K562 (cell line): ENCODE results near the gene GSK3B. TPM values are rescaled to one million over a fixed set of nuclear protein-coding genes. Genes with fewer than 3 reads are reported as not detected.

Source experiments
- ATAC-seq: fragments of 200-7000 bp; cut with Tn5 transposase; 3 replicates; pipeline ENCODE4 v1.9.1; 2020; ENCODE audit warnings: moderate library complexity
- BruUV-seq: library from RNA; stranded (reverse); fragments of 400-500 nt; replicated peaks from 2 replicates; lab custom pipeline; 2021; lab: Mats Ljungman, UMichigan
- CTCF ChIA-PET: fragments of 300-600 bp; formaldehyde crosslinking; extraction: SDS; loops from one replicate; lab custom pipeline; 2021; ENCODE audit warnings: low intra/inter-chr PET ratio; lab: Yijun Ruan, JAX
- POLR2A ChIA-PET: fragments of 300-600, 350-650 bp; sonication (Branson Sonifier 250); formaldehyde crosslinking; extraction: SDS; loops from one replicate; lab custom pipeline; 2021; ENCODE audit warnings: antibody characterized with exemption, inconsistent platforms; lab: Yijun Ruan, JAX
- DNase-seq, 4 experiments: peaks; one replicate each; pipeline versions ENCODE4 v3.0.0 to v3.0.0-alpha.2; 2011 to 2018; ENCODE audit warnings: low spot score in 3 of 4, mixed read lengths in 3 of 4; ENCODE audit errors: extremely low read depth in 1 of 4
- FAIRE-seq: peaks from 2 replicates; lab custom pipeline; 2011; peaks lifted over from hg19 to GRCh38; lab: Jason Lieb, UNC
- H2AFZ ChIP-seq: 2 replicates; pipeline ENCODE4 v1.6.0; 2011; ENCODE audit warnings: low read depth, low read length, control low read depth, inconsistent platforms
- H3K27ac ChIP-seq: fragments of 200-600 bp; 3 replicates; pipeline ENCODE4 v1.8.0; 2011; ENCODE audit warnings: low read depth, mild to moderate bottlenecking, control low read depth, inconsistent platforms, low read length, moderate library complexity, mixed read lengths; ENCODE audit errors: extremely low read depth
- H3K27me3 ChIP-seq, 2 experiments: fragments of 300-600 bp in 1 of 2; 2 replicates in 1 of 2; 3 replicates in 1 of 2; pipeline versions ENCODE4 v1.6.0 to v1.8.0; 2011; ENCODE audit warnings: inconsistent platforms in 2 of 2, low read length in 2 of 2, mild to moderate bottlenecking in 1 of 2, mixed read lengths in 1 of 2, moderate library complexity in 1 of 2; ENCODE audit not compliant: control insufficient read depth in 2 of 2, insufficient read depth in 2 of 2
- H3K36me3 ChIP-seq: fragments of 300-600 bp; 3 replicates; pipeline ENCODE4 v1.8.0; 2011; ENCODE audit warnings: mild to moderate bottlenecking, low read length, inconsistent platforms; ENCODE audit not compliant: control insufficient read depth, insufficient read depth
- H3K4me1 ChIP-seq, 2 experiments: fragments of 200-600 bp in 1 of 2; replicated peaks in 1 of 2; 2 replicates in 1 of 2; 3 replicates in 1 of 2; pipeline versions ENCODE4 v1.5.1 to v1.8.0; 2011; ENCODE audit warnings: inconsistent platforms in 2 of 2, low read length in 2 of 2, mild to moderate bottlenecking in 1 of 2, mixed read lengths in 1 of 2, moderate library complexity in 1 of 2; ENCODE audit not compliant: control insufficient read depth in 2 of 2, insufficient read depth in 2 of 2
- H3K4me2 ChIP-seq: 2 replicates; pipeline ENCODE4 v1.6.1; 2011; ENCODE audit warnings: low read length, control low read depth, inconsistent platforms, mixed read lengths; ENCODE audit not compliant: insufficient read depth
- H3K4me3 ChIP-seq: fragments of 200-600 bp; sonication (generic), shearing (Covaris generic); 2 replicates; pipeline ENCODE4 v1.5.1; 2016; ENCODE audit warnings: control low read depth, inconsistent platforms
- H3K79me2 ChIP-seq: fragments of 200-600 bp; 3 replicates; pipeline ENCODE4 v1.8.0; 2011; ENCODE audit warnings: low read length, inconsistent platforms; ENCODE audit not compliant: control insufficient read depth, insufficient read depth
- H3K9ac ChIP-seq, 2 experiments: 2 replicates each; pipeline versions ENCODE4 v1.6.0 to v1.6.1; 2011; ENCODE audit warnings: low read depth in 2 of 2, low read length in 2 of 2, control low read depth in 1 of 2, inconsistent platforms in 1 of 2, mild to moderate bottlenecking in 1 of 2, mixed read lengths in 1 of 2; ENCODE audit not compliant: insufficient read depth in 1 of 2
- H3K9me1 ChIP-seq: one replicate; pipeline ENCODE4 v1.6.0; 2011; ENCODE audit warnings: inconsistent platforms, mild to moderate bottlenecking, low read length, moderate library complexity; ENCODE audit not compliant: control insufficient read depth, insufficient read depth
- H3K9me3 ChIP-seq: replicated peaks from 2 replicates; pipeline ENCODE4 v1.5.1; 2011; ENCODE audit warnings: low read depth, low read length, inconsistent platforms; ENCODE audit not compliant: control insufficient read depth, insufficient read depth
- H4K20me1 ChIP-seq: replicated peaks from 2 replicates; pipeline ENCODE4 v1.6.1; 2011; ENCODE audit warnings: low read length, inconsistent platforms, mixed read lengths; ENCODE audit not compliant: control insufficient read depth, insufficient read depth
- CC2D1A ChIP-seq: fragments of 450-650 bp; IDR thresholded peaks from 2 replicates; pipeline ENCODE4 v1.6.1; 2017; ENCODE audit warnings: mild to moderate bottlenecking
- CLOCK ChIP-seq: fragments of 250-450 bp; sonication (Bioruptor Pico); IDR thresholded peaks from 2 replicates; pipeline ENCODE4 v1.4.0; 2020; ENCODE audit warnings: mild to moderate bottlenecking, moderate library complexity, borderline replicate concordance
- PURB ChIP-seq: sonication (generic); formaldehyde crosslinking; IDR thresholded peaks from 2 replicates; pipeline ENCODE4 v1.9.0; 2021; ENCODE audit warnings: low read depth, mild to moderate bottlenecking, missing genetic modification reagents
- ZNF639 ChIP-seq, 2 experiments: fragments of 200-800 bp in 1 of 2; sonication (Bioruptor generic) in 1 of 2; sonication (generic) in 1 of 2; formaldehyde crosslinking in 1 of 2; IDR thresholded peaks in 1 of 2; conservative IDR thresholded peaks in 1 of 2; 2 replicates each; pipeline versions ENCODE4 v1.5.0 to v1.6.1; 2016 to 2020; ENCODE audit warnings: missing compliant biosample characterization in 1 of 2, missing genetic modification characterization in 1 of 2, missing genetic modification reagents in 1 of 2
- ZNF79 ChIP-seq: fragments of 250-450 bp; sonication (Bioruptor Pico); IDR thresholded peaks from 2 replicates; pipeline ENCODE4 v1.4.0; 2020; ENCODE audit warnings: low read depth, mild to moderate bottlenecking, moderate library complexity
- WGBS: fragments of 100-300 bp; shearing (Covaris generic); methylation state at CpG from one replicate; pipeline ENCODE4 v1.1.6; 2016; ENCODE audit warnings: low coverage, mixed read lengths; ENCODE audit not compliant: insufficient coverage; ENCODE audit errors: missing lambda C conversion rate; 5-methylcytosine and 5-hydroxymethylcytosine counted together
- in situ Hi-C: fragments of 300-500 bp; cut with MboI; formaldehyde crosslinking; loops from 4 replicates; pipeline ENCODE4 v1.15.0; 2018; ENCODE audit warnings: inconsistent platforms, mixed read lengths
- intact Hi-C: fragments of 100-400 bp; cut with micrococcal nuclease; formaldehyde crosslinking; loops from 2 replicates; pipeline ENCODE4 v1.14.2; 2022
- polyA plus RNA-seq, 8 experiments: library from polyadenylated mRNA; depleted of rRNA in 4 of 8; stranded (reverse) in 5 of 8; unstranded in 3 of 8; fragments of >200 nt; fragmentation: Nextera tagmentation in 2 of 8; fragmentation: Illumina TruSeq in 1 of 8; extraction: Ambion mirVana in 2 of 8; extraction: Trizol in 1 of 8; gene quantifications; 2 replicates each; pipeline versions ENCODE4 v1.2.1 to v1.2.3, GENCODE V29; 2011 to 2014; ENCODE audit warnings: inconsistent platforms in 1 of 8, missing spikeins in 1 of 8
- total RNA-seq, 7 experiments: library from RNA; depleted of rRNA in 6 of 7; stranded (reverse); fragments of >200 nt in 6 of 7; fragmentation: Illumina TruSeq in 2 of 7; extraction: Trizol in 2 of 7; gene quantifications; 2 replicates each; pipeline versions ENCODE4 v1.2.1 to v1.2.3, GENCODE V29; 2011 to 2021; ENCODE audit warnings: low replicate concordance in 1 of 7
- TF ChIP-seq, protein P1 (sequence below): fragments of 450-650 bp; formaldehyde crosslinking; IDR thresholded peaks from 2 replicates; pipeline ENCODE4 v1.4.0; 2022; ENCODE audit warnings: mild to moderate bottlenecking, moderate library complexity
- TF ChIP-seq, protein P2 (sequence below): fragments of 250-450 bp; sonication (Bioruptor Pico); IDR thresholded peaks from 2 replicates; pipeline ENCODE4 v1.5.0; 2021

Gene GSK3B
- total and polyA plus RNA-seq, 9 of the 15 experiments (the other 6 are each of a cell fraction or from before 2014, with no cell fraction given) = 4.7 to 25.0 (median 18.7) TPM

- no peaks in the 10 kb centered on the region for H3K27me3 ChIP-seq
- FAIRE-seq = no peak
- no peaks in the 10 kb centered on the region for H3K9me3 ChIP-seq
- in situ Hi-C loops (no loop called here), intact Hi-C loops (no loop called here)
- no peaks in the 10 kb centered on the region for H3K79me2 ChIP-seq
- H3K4me1 ChIP-seq = no peaks in the 10 kb centered on the region
- no peaks in the 10 kb centered on the region for H3K9me1 ChIP-seq
- CTCF ChIA-PET = no interaction called here
- H3K4me2 ChIP-seq = no peak overlapping the region
- no peak overlapping the region for H3K9ac ChIP-seq
- no TSS peak for BruUV-seq
- 67% methylated on average over 2 of the region's 2 CpGs for WGBS
- no peak overlapping the region for H2AFZ ChIP-seq
- POLR2A ChIA-PET = no interaction called here
- no peak overlapping the region for H3K27ac ChIP-seq
- no peak for DNase-seq
- no peak for ATAC-seq
- no peak overlapping the region for H3K4me3 ChIP-seq
- no peaks in the 10 kb centered on the region for H4K20me1 ChIP-seq
- H3K36me3 ChIP-seq = no peaks in the 10 kb centered on the region
- TF ChIP-seq CC2D1A = no peak
- no peak for TF ChIP-seq CLOCK
- TF ChIP-seq, protein P1, sequence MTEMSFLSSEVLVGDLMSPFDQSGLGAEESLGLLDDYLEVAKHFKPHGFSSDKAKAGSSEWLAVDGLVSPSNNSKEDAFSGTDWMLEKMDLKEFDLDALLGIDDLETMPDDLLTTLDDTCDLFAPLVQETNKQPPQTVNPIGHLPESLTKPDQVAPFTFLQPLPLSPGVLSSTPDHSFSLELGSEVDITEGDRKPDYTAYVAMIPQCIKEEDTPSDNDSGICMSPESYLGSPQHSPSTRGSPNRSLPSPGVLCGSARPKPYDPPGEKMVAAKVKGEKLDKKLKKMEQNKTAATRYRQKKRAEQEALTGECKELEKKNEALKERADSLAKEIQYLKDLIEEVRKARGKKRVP (CRISPR knock-in tag) = no peak
- TF ChIP-seq ZNF79 (CRISPR knock-in tag) = no peak
- TF ChIP-seq ZNF639 (CRISPR knock-in tag; conservative IDR thresholded peaks at IDR 0.05 in 1 of 2, IDR thresholded peaks at IDR 0.05 in 1 of 2) = no peak
- TF ChIP-seq, protein P2, sequence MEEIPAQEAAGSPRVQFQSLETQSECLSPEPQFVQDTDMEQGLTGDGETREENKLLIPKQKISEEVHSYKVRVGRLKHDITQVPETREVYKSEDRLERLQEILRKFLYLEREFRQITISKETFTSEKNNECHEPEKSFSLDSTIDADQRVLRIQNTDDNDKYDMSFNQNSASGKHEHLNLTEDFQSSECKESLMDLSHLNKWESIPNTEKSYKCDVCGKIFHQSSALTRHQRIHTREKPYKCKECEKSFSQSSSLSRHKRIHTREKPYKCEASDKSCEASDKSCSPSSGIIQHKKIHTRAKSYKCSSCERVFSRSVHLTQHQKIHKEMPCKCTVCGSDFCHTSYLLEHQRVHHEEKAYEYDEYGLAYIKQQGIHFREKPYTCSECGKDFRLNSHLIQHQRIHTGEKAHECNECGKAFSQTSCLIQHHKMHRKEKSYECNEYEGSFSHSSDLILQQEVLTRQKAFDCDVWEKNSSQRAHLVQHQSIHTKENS (CRISPR knock-in tag) = no peak
- no peak for TF ChIP-seq PURB (CRISPR knock-in tag)
Measured at GRCh38 chr3:119834754-119835370, 259.4 kb downstream of the GSK3B start.
